B cell (primary cell): ENCODE results near the gene ZNF423. TPM values are rescaled to one million over a fixed set of nuclear protein-coding genes. Genes with fewer than 3 reads are reported as not detected.

ENCODE experiments used
- ATAC-seq: fragments of 200-7000 bp; cut with Tn5 transposase; one replicate; pipeline ENCODE4 v1.10.0; 2021; ENCODE audit warnings: low read depth, mild to moderate bottlenecking, moderate number of reproducible peaks, moderate library complexity
- CTCF ChIA-PET: fragments of 350-600 bp; sonication (Branson Sonifier 250); formaldehyde crosslinking; loops from one replicate; lab custom pipeline; 2021; ENCODE audit warnings: antibody characterized with exemption, inconsistent platforms; lab: Charles Lee
- POLR2A ChIA-PET: fragments of 350-600 bp; sonication (Branson Sonifier 250); formaldehyde crosslinking; loops from one replicate; lab custom pipeline; 2021; ENCODE audit warnings: antibody characterized with exemption; lab: Charles Lee
- DNase-seq: peaks from one replicate; pipeline ENCODE4 v3.0.0; 2013
- H2AFZ ChIP-seq: 2 replicates; pipeline ENCODE4 v1.6.1; 2012; ENCODE audit warnings: mild to moderate bottlenecking, low read depth, low read length; ENCODE audit not compliant: insufficient read depth, poor library complexity, severe bottlenecking
- H3K27ac ChIP-seq, 2 donors: 1 replicate in 1 of 2; 2 replicates in 1 of 2; pipeline ENCODE4 v1.5.1; 2012 to 2013; ENCODE audit warnings: low read length in 2 of 2, mild to moderate bottlenecking in 2 of 2, moderate library complexity in 1 of 2
- H3K27me3 ChIP-seq, 4 experiments: fragments of 200-600 bp in 1 of 4; sonication (generic) in 1 of 4; replicated peaks in 1 of 4; 1 replicate in 2 of 4; 2 replicates in 2 of 4; pipeline versions ENCODE4 v1.6.1 to v1.7.0; 2013 to 2016; ENCODE audit warnings: low read length in 3 of 4, mild to moderate bottlenecking in 2 of 4, mixed read lengths in 1 of 4, moderate library complexity in 1 of 4; ENCODE audit not compliant: insufficient read depth in 4 of 4, control insufficient read depth in 3 of 4; ENCODE audit errors: control extremely low read depth in 1 of 4
- H3K36me3 ChIP-seq, 2 experiments: replicated peaks in 1 of 2; 1 replicate in 1 of 2; 2 replicates in 1 of 2; pipeline versions ENCODE4 v1.6.1 to v1.7.1; 2013; ENCODE audit warnings: low read length in 1 of 2; ENCODE audit not compliant: insufficient read depth in 2 of 2, control insufficient read depth in 1 of 2; ENCODE audit errors: control extremely low read depth in 1 of 2, extremely low read depth in 1 of 2
- H3K4me1 ChIP-seq, 2 donors: fragments of 200-600 bp in 1 of 2; sonication (generic) in 1 of 2; 1 replicate in 1 of 2; 2 replicates in 1 of 2; pipeline versions ENCODE4 v1.5.1 to v1.6.1; 2013 to 2017; ENCODE audit warnings: low read length in 2 of 2; ENCODE audit not compliant: control insufficient read depth in 2 of 2, insufficient read depth in 2 of 2
- H3K4me2 ChIP-seq: replicated peaks from 2 replicates; pipeline ENCODE3; 2012; ENCODE audit warnings: mild to moderate bottlenecking, low read depth, low read length; ENCODE audit not compliant: poor library complexity, severe bottlenecking
- H3K4me3 ChIP-seq, 5 experiments: fragments of 200-600 bp in 1 of 5; sonication (generic) in 1 of 5; 1 replicate in 3 of 5; 2 replicates in 2 of 5; pipeline versions ENCODE4 v1.5.1 to v1.7.0; 2011 to 2016; ENCODE audit warnings: low read length in 4 of 5, mild to moderate bottlenecking in 4 of 5, low read depth in 2 of 5, control low read depth in 1 of 5, moderate library complexity in 1 of 5; ENCODE audit not compliant: insufficient read depth in 1 of 5; ENCODE audit errors: control extremely low read depth in 1 of 5, extremely low read depth in 1 of 5
- H3K79me2 ChIP-seq: fragments of 200-600 bp; sonication (generic); one replicate; pipeline ENCODE4 v1.6.0; 2016; ENCODE audit warnings: low read length; ENCODE audit not compliant: control insufficient read depth, insufficient read depth
- H3K9ac ChIP-seq: fragments of 200-600 bp; sonication (generic); 2 replicates; pipeline ENCODE4 v1.6.1; 2017; ENCODE audit warnings: mild to moderate bottlenecking, low read length, moderate library complexity
- H3K9me3 ChIP-seq, 3 donors: one replicate each; pipeline versions ENCODE4 v1.6.1 to v1.7.1; 2013; ENCODE audit warnings: low read length in 2 of 3; ENCODE audit not compliant: control insufficient read depth in 2 of 3, insufficient read depth in 1 of 3; ENCODE audit errors: control extremely low read depth in 1 of 3
- H4K20me1 ChIP-seq: 2 replicates; pipeline ENCODE4 v1.6.0; 2012; ENCODE audit warnings: mild to moderate bottlenecking, low read length; ENCODE audit not compliant: insufficient read depth, control insufficient read depth, poor library complexity, severe bottlenecking
- H3K27ac Mint-ChIP-seq: one replicate; pipeline ENCODE4 v1.8.0; 2021; ENCODE audit warnings: mixed read lengths
- H3K27me3 Mint-ChIP-seq: one replicate; pipeline ENCODE4 v1.8.0; 2021; ENCODE audit warnings: mixed read lengths
- H3K4me1 Mint-ChIP-seq: one replicate; pipeline ENCODE4 v1.8.0; 2021; ENCODE audit warnings: mixed read lengths
- H3K4me3 Mint-ChIP-seq: one replicate; pipeline ENCODE4 v1.8.0; 2021; ENCODE audit warnings: mixed read lengths
- H3K9me3 Mint-ChIP-seq: one replicate; pipeline ENCODE4 v1.8.0; 2022; ENCODE audit warnings: mixed read lengths; ENCODE audit not compliant: insufficient read depth
- CTCF ChIP-seq: fragments of 200-600 bp; IDR thresholded peaks from one replicate; pipeline ENCODE4 v1.8.0; 2022; ENCODE audit warnings: antibody characterized with exemption, mild to moderate bottlenecking
- EZH2 ChIP-seq: IDR thresholded peaks from 2 replicates; pipeline ENCODE4 v1.6.1; 2012; ENCODE audit warnings: borderline replicate concordance, low read depth, mild to moderate bottlenecking, moderate library complexity, low read length; ENCODE audit not compliant: insufficient read depth, poor library complexity, severe bottlenecking
- WGBS: methylation state at CpG from one replicate; pipeline ENCODE4 v1.1.5; 2013; ENCODE audit warnings: missing lambda C conversion rate; ENCODE audit not compliant: insufficient coverage; 5-methylcytosine and 5-hydroxymethylcytosine counted together
- intact Hi-C: fragments of 100-400 bp; cut with micrococcal nuclease; formaldehyde crosslinking; loops from one replicate; pipeline ENCODE4 v1.10.0; 2022
- polyA plus RNA-seq: library from polyadenylated mRNA; depleted of rRNA; stranded (reverse); fragments of >200 nt; gene quantifications from 2 replicates; pipeline ENCODE4 v1.2.3, GENCODE V29; 2012
- total RNA-seq, 2 donors: library from RNA; stranded (reverse); fragments of 120-200 nt in 1 of 2; gene quantifications; 1 replicate in 1 of 2; 2 replicates in 1 of 2; pipeline versions ENCODE4 v1.2.3 to v1.2.4, GENCODE V29; 2013 to 2022

ZNF423 gene
- total and polyA plus RNA-seq, 2 donors (not counting 1 experiment from before 2014, with no cell fraction given) = not detected

- intact Hi-C loops = no loop called here
- H2AFZ ChIP-seq = no peak overlapping the region
- H3K27me3 ChIP-seq = peaks cover 0 to 6% (median 1%) of the 10 kb centered on the region in 4 experiments
- POLR2A ChIA-PET = no interaction called here
- peaks cover 10% of the 10 kb centered on the region for H3K4me1 Mint-ChIP-seq
- TF ChIP-seq CTCF (no peak), EZH2 (no peak)
- 87% methylated on average over 6 of the region's 6 CpGs for WGBS
- no peak overlapping the region for H3K27ac Mint-ChIP-seq
- CTCF ChIA-PET = no interaction called here
- no peak overlapping the region for H3K4me3 Mint-ChIP-seq
- H3K9me3 ChIP-seq = peaks cover 0 to 2% (median 0%) of the 10 kb centered on the region in 3 donors
- no peaks in the 10 kb centered on the region for H3K36me3 ChIP-seq
- DNase-seq (no peak), ATAC-seq (no peak)
- no peak overlapping the region for H3K4me3 ChIP-seq
- H3K27me3 Mint-ChIP-seq = peaks cover 22% of the 10 kb centered on the region
- H3K9ac ChIP-seq = no peak overlapping the region
- H3K4me1 ChIP-seq = peaks cover 7% of the 10 kb centered on the region in 2 donors
- H3K27ac ChIP-seq = no peak overlapping the region
- H3K4me2 ChIP-seq = no peak overlapping the region
- no peaks in the 10 kb centered on the region for H3K79me2 ChIP-seq
- no peaks in the 10 kb centered on the region for H4K20me1 ChIP-seq
- no peaks in the 10 kb centered on the region for H3K9me3 Mint-ChIP-seq
Observed at GRCh38 chr16:49497466-49497865, 358.4 kb downstream of the ZNF423 start.

GRCh38 chr16:49496656-49497055 is 359.3 kb downstream of the ZNF423 start:
- POLR2A ChIA-PET = no interaction called here
- WGBS = 97% methylated on average over 5 of the region's 5 CpGs

More at GRCh38 chr16:49496656-49497055, 359.3 kb downstream of the ZNF423 start:
- Histone ChIP-seq H3K4me3 (no peak overlapping the region), H2AFZ (no peak overlapping the region), H3K4me2 (no peak overlapping the region), H3K9me3 (peaks cover 0 to 2% (median 0%) of the 10 kb centered on the region in 3 donors), H3K27ac (no peak overlapping the region), H3K9ac (no peak overlapping the region), H4K20me1 (no peaks in the 10 kb centered on the region), H3K79me2 (no peaks in the 10 kb centered on the region), H3K36me3 (no peaks in the 10 kb centered on the region), H3K4me1 (peaks cover 2 to 6% of the 10 kb centered on the region in 2 donors), H3K27me3 (peaks cover 0 to 6% (median 1%) of the 10 kb centered on the region in 4 experiments)
- CTCF ChIA-PET = no interaction called here
- DNase-seq (no peak), ATAC-seq (no peak)
- intact Hi-C loops = no loop called here
- no peaks in the 10 kb centered on the region for H3K9me3 Mint-ChIP-seq
- H3K4me1 Mint-ChIP-seq = peaks cover 2% of the 10 kb centered on the region
- H3K27ac Mint-ChIP-seq = no peak overlapping the region
- TF ChIP-seq EZH2 (no peak), CTCF (no peak)
- peaks cover 19% of the 10 kb centered on the region for H3K27me3 Mint-ChIP-seq
- no peak overlapping the region for H3K4me3 Mint-ChIP-seq
